RCC 7860 (cell line): ENCODE results near the gene OR51B2.
A peak's percentile ranks its signal among the peaks of the same experiment; 100 is the strongest.
"Not testable (repeated sequence)": the region's sequence is repeated elsewhere in the genome, so short reads cannot be mapped to it uniquely, and the experiment has no call there.

Source experiments
- DNase-seq: peaks from one replicate; pipeline ENCODE4 v3.0.0-alpha.2; 2015; ENCODE audit warnings: low spot score
- FAIRE-seq: peaks from 2 replicates; lab custom pipeline; 2012; peaks lifted over from hg19 to GRCh38; lab: Jason Lieb, UNC

The OR51B2 gene, protein sequence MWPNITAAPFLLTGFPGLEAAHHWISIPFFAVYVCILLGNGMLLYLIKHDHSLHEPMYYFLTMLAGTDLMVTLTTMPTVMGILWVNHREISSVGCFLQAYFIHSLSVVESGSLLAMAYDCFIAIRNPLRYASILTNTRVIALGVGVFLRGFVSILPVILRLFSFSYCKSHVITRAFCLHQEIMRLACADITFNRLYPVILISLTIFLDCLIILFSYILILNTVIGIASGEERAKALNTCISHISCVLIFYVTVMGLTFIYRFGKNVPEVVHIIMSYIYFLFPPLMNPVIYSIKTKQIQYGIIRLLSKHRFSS

DNA sequence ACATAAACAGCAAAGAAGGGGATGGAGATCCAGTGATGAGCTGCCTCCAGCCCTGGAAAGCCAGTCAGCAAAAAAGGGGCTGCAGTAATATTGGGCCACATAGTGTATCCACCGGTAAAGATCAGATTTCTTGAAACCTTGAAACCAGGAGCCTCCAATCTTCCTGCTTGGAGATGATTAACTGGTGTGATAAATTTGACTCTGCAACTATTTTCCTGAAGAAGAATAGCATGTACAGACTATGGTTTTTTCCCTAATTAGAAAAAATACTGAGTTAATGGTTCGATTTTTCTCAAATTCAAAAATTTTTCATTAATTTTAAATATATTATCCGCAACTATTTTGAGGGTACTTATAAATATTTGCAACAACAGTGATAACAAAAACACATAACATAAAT, at the start of gene OR51B2:
TSS of gene OR51B2 (minus strand) at position 101 of the 400 bp plus-strand sequence. CDS start at position 101, 0 bp downstream.
- FAIRE-seq = no peak
- DNase-seq = no peak

- FAIRE-seq = no peak
These were observed 45.7 kb upstream of the OR51B2 start for GRCh38 chr11:5369789-5370188.

DNA sequence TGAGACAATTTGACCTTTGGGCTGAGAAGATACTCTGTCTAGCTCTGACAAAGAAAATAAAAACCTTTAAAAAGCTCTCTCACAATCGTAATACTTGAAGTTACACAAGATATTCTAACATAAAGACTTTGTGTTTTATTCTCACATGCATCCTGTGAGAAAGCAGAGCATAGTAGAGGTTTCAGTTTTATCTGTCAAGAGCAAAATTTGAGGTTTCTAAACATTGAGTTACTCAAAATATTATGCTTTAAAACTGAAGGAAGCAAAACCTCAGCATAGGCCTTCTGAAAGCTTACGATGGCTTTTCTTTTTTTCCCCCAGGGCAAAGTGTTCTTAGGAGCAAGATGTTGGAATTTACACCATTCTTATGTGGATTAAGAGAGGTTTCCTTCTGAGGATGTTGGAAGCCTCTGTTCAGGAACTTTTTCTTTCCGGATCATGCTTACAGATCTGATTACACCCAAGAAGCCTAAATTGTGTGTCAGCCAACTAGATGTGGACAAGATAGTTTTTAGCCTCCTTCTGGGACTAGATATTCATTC, 44.5 kb upstream of the OR51B2 start:
- no peak for DNase-seq
- FAIRE-seq = no peak

More at GRCh38 chr11:5369789-5370188, 45.7 kb upstream of the OR51B2 start:
- peak; percentile 11 for DNase-seq

- peak; percentile 26 for DNase-seq
- FAIRE-seq = no peak
These were observed 43.5 kb upstream of the OR51B2 start for GRCh38 chr11:5367448-5368074.

DNA sequence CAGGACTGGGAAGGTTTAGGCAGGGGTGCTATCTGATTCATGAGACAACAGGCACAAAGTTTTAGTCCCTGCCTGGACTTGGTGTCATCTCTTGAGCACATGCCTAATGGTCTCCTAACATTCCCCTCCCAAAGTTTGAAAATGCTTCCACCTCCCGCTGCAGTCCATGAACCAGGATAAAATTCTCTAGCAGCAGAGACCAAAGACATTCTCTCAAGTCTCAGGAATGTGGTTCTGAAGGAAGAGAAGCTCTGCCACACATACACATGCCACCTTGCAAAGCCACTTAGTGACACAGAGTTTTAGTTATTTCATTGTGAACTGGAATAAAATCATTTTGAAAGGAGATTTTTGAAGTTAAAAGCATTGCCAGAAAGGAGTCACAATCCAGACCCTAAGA, 42.8 kb upstream of the OR51B2 start:
- DNase-seq (peak; percentile 58), FAIRE-seq (no peak)

DNA sequence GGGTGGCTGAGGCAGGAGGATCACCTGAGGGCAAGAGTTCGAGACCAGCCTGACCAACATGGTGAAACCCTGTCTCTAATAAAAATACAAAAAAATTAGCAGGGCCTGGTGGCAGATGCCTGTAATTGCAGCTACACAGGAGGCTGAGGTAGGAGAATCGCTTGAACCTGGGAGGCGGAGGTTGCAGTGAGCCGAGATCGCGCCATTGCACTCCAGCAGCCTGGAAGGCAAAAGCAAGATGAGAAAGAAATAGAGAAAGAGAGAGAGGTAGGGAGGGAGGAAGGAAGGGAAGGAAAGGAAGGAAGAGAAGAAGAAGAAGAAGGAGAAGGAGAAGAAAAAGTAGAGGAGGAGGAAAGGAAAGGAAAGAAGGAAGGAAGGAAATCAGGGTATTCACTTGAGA, 42.3 kb upstream of the OR51B2 start:
- not testable (repeated sequence) for FAIRE-seq, DNase-seq

GRCh38 chr11:5364214-5364613, 40.1 kb upstream of the OR51B2 start:
- peak; percentile 90 for DNase-seq
- peak; percentile 39 for FAIRE-seq

DNA sequence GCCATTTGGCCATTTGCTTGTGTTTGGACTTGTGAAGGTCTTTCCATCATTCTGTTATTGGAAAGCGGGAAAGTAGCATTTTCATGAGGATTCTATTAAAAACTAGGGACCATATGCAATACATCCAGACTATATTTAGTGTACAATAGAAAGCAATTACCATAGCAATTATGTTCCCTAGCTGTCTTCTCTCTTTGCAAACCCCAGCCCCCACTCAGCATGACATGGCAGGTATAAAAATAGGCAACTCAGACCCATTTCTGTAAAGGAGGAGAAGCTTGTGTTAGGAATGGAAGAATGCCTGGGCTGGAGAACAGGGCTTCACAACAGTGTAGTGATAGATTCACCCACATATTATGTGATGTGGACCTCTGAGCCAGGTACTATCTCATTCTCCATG, 39.6 kb upstream of the OR51B2 start:
- DNase-seq (no peak), FAIRE-seq (no peak)

DNA sequence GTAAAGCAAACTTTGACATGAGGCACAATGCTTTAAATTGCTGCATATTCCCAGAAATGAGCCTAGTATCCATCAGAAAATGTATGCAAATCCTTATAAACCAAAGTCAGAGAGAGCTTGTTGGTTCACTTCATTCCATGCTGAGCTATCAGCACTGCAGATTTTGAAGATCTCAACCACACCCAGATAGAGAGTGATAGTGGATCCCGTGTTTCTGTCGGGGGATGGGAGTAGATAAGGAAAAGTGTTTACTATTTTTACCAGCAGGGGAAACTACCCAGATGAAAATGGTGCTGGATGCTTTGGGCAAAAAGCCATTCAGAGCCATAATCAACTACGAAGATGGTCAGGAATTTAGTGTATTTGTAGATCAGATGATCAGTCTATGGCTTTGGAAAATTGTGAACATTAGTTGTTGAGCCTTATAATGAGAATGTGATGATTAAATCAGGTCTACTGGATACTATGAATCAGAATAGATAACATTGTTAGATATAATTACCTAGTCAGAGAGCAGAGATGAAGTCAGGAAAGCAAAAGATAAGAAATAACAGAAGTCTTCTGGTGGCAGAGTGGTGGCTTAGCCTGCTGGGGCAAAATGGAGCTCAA, 38.0 kb upstream of the OR51B2 start:
- DNase-seq (peak; percentile 30), FAIRE-seq (no peak)

DNA sequence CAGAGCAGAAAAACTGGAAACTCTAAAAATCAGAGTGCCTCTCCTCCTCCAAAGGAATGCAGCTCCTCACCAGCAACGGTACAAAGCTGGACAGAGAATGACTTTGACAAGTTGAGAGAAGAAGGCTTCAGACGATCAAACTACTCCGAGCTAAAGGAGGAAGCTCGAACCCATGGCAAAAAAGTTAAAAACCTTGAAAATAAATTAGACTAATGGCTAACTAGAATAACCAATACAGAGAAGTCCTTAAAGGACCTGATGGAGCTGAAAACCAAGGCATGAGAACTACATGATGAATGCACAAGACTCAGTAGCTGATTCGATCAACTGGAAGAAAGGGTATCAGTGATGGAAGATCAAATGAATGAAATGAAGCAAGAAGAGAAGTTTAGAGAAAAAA, 31.9 kb upstream of the OR51B2 start:
- FAIRE-seq, DNase-seq: not testable (repeated sequence)

GRCh38 chr11:5351208-5351607, 27.1 kb upstream of the OR51B2 start, which contains the start of gene OR51B6:
Gene OR51B6 (plus strand): TSS chr11:5351508. CDS start chr11:5351508, 0 bp downstream.
- no peak for DNase-seq
- no peak for FAIRE-seq

- DNase-seq (no peak), FAIRE-seq (no peak)
These were observed 25.5 kb upstream of the OR51B2 start for GRCh38 chr11:5349550-5349949.

DNA sequence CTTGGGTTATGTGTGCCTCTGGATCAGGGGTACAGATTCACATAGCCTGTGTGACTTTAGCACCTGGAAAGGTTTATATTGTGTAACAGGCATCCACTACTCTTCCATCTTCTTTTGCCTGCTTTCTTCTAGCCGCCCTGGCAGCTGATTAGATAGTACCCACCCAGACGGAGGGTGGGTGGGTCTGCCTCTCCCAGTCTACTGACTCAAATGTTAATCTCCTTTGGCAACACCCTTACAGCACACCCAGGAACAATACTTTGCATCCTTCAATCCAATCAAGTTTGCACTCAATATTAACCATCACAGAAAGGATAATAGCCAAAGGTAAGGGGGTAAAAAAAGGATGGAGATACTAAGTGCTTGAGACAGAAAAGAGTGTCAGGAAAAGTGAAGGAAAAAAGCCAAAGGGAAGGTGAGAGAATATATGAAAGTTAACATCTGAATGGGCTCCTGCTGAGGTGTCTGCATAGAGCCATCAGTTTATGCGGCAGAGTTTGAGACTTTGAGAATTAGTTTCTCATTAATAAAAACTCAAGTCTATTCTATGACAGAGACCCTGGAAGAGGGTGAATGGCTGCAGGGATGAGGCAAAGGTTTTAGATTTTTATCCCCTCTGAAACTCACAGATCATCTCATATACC, 24.6 kb upstream of the OR51B2 start:
- DNase-seq = no peak
- FAIRE-seq = no peak

GRCh38 chr11:5345831-5346230, 21.7 kb upstream of the OR51B2 start:
- no peak for DNase-seq
- FAIRE-seq = no peak

DNA sequence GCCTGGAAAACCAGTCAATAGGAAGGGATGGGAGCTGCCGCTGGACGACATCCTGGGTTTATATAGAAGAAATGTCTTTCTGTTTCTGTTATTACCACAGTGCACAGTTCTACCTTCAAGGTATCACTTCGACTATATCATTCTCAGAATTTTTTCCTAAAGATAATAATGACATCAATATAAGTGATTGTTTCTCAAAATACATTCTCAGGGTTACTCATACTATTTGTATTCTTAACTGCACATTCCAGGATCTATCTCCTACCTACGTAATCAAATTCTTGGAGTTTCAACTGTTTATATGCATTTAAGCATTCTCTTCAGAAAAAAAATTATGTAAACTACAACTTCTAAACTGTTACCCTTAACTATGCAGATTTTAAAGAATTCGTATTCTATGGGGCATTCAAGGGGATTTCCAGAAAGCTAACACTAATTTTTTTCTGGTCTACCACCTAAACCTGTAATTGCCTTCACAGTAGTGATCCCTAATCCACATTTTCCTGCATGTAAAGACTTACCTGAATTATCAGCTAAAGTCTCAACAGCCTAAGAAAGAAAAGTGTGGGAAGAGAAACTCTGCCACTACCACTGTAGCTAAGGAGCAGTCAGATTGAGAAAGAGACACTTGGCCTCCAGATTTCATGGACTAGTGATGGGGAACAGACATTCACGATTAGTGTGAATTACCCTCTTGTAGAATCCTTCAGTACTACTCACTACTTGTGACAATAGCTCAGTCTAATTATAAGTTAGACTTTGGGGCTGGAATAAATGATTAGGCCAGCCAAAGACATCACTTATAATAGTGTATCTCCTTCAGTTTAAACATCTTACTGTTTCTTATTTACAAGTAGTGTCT, 19.6 kb upstream of the OR51B2 start, which contains the start of gene OR51B5:
TSS of gene OR51B5 (minus strand) at position 51 of the 862 bp plus-strand sequence. CDS start at position 51, 0 bp downstream.
- FAIRE-seq (no peak), DNase-seq (no peak)

DNA sequence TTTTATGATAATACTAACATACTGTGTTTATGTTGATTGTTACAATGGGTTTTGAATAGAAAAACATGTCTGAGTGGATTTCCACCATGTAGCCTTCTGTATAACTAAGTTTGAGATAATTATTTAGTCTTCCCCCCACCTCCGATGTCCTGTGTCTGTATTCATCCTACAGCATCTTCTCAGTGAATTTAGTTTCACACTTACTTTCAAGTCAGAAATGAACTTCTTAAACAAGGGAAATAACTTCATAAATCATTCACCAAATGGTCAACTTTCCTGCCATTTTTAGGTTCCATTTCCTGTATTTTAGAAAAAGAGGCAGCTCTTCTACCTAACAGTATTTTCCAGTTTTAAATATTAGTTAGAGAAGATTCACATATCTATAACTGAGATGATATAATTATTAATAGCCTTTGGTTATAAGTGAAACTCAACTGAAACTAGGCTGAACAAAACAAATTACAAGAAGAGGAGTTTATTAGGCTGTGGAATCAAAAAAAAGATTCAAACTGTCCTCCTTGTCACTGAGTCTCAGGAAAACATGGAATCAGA, 15.8 kb upstream of the OR51B2 start:
- no peak for FAIRE-seq
- no peak for DNase-seq

GRCh38 chr11:5337253-5337652, 13.2 kb upstream of the OR51B2 start:
- DNase-seq, FAIRE-seq: not testable (repeated sequence)

- no peak for DNase-seq
- FAIRE-seq = no peak
These were observed 12.2 kb upstream of the OR51B2 start for GRCh38 chr11:5336331-5336730.

DNA sequence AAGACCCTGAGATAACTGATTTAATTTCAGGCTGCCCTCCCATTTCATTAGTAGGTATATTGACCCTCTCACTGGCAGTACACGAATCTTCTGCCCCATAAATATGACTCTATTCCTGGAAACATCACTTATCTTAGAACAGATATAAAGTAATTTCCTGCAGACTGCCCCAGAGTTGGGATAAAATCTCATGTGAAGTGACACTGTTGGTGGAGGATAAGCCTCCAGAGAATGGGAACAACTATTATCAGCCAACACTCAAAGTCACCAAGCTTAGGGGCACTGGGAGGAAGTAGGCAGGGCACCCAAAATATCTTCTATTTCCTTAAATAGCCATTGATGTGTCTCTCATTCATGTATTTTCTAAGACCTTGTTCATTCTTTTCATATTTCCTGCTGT, 11.1 kb upstream of the OR51B2 start:
- DNase-seq = no peak

GRCh38 chr11:5317292-5317691, 6.8 kb downstream of the OR51B2 start:
- FAIRE-seq = no peak
- DNase-seq = no peak

More for the DNA sequence above, 11.1 kb upstream of the OR51B2 start:
- FAIRE-seq = no peak
